GM19455 (cell line): ENCODE measurements around the gene STIM1.

Experiments used
- ATAC-seq: cut with Tn5 transposase; IDR thresholded peaks from one replicate; pipeline ENCODE4 v1.9.1; 2021; ENCODE audit not compliant: unreplicated experiment

Gene STIM1

GRCh38 chr11:3830088-3830487 is 25.4 kb upstream of the STIM1 start:
- ATAC-seq, result no peak

GRCh38 chr11:3830730-3831129 is 24.7 kb upstream of the STIM1 start:
- ATAC-seq, result no peak

DNA sequence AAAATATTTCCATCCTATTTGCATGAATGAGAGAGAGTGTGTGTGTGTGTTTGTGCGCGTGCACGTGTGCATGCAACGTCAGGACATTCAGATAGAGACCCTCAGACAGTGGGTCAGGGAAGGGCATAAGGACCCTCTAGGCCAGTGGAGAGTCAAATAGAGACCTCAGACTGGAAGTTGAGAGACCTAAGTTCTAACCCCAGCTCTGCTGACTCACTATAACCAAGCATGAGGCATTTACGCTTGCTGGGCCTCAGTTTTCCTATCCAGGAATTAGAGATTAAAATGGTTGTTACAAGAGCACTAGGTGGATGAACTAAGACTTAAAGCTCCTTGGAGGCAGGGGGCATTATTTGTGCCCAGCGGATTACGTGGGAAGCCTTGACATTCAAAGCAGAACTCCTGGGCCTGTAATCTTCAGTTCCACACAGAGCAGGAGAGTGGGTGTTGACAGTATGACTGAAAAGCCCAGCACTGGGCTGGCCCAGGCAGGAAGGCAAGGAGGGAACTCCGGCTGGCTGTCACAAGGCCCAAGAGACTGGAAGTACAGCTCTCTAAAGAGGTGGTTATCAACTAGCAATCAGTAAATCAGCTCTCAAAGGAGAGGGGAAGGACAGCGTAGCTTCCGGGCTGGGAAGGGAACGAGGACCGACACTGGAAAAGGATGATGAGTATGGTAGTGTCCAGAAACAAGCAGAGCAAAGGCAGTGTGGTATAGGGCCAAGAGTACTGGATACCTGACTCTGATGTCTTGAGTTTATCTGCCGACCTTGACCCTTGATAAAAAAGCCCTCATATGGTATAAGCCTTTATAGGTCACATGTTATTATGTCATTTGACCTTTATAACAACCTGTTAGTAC is 23.9 kb upstream of the STIM1 start:
- ATAC-seq, result no peak

DNA sequence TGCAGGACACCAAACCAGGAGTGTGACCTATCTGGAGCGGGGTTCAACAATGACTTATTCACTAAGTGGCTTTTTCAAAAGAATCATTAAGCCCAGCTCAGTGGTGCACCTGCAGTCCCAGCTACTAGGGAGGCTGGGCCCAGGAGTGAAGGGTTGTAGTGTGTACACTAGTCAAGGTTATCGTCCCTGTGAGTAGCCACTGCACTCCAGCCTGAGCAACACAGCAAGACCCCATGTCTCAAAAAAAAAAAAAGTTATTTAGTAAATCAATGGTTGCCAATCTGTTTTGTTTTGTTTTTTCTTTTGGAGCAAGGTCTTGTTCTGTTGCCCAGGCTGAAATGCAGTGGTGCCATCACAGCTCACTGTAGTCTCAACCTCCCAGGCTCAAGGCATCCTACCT is 22.6 kb upstream of the STIM1 start:
- ATAC-seq, result no peak

- no peak for ATAC-seq
These were observed 22.0 kb upstream of the STIM1 start for GRCh38 chr11:3833449-3833848.

GRCh38 chr11:3834349-3834663 is 21.2 kb upstream of the STIM1 start:
- ATAC-seq, result no peak

DNA sequence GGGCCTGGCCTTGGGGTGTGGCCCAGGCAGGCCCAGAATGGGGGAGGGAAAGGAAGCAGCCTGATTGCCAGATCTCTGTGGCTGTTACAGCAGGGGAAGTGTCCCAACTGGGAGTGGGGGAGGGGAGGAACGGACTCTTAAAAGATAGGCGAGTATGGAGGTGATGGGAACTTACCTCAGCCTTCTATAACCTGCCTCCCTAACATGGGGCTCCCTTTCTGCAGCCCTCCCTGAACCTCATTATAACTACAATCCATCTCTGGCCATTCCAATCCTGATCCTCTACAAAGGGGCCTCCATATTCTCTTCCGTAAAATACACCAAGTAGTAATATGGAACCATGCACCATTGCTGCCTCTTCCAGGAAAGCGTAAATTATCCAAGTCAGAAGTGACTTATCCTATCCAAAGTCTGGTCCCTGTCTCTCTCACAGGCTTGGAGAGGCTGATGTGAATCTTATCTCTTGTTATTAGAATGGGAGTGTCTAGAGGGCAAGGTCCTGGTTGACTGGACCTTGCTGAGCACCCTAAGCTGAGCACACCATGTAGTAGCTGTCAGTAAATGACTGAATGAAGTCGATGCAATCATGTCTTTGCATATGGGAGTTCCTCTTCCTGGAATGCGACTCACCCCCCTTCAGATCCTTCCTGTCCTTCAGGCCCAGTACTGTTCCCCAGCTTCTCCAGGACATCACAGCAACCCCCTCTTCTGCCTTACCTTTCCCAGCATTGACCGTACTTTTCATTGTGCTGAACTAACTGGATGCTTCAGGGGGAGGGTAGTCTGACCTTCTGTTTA is 20.6 kb upstream of the STIM1 start:
- ATAC-seq, result no peak

- ATAC-seq, result no peak
These were observed 19.7 kb upstream of the STIM1 start for GRCh38 chr11:3835751-3836150.

DNA sequence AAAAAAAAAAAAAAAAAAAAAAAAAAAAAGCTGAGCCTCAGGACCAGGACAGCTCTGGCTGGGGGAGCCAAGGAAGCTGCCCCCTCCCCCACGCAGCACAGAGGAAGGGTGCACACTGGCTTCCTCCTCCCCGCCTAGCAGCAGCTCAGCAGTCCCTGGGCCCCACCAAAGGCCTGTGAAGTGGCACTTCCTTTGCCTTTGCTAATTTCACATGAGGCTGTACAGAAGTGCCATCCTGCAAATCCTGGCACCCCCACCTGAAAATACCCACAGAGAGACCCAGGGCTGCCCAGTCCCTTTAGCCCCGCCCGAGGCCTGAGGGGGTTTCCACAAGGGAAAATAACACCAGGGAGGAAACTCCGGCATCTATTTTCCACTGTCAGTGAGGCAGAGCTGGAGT is 18.6 kb upstream of the STIM1 start:
- no peak for ATAC-seq

DNA sequence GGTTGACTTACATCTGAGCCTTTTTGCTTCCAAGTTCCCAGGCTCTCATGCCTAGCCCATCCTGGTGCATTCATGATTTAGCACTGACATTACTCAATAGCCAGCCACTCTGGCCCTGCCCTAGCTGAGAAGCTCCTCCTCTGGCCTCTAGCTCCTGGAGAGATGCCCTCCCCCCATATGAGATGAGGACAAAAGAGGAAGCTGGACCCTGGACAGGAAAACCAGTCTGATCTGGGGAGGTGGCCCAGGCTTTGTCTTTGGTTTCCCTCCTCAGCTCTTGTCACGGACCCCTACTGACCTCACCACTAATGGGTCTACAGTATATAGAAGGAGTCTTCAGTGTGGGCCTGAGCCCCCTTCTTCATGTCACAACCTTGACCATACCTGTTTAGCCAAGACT is 17.7 kb upstream of the STIM1 start:
- ATAC-seq, result no peak

GRCh38 chr11:3838504-3838903 is 17.0 kb upstream of the STIM1 start:
- ATAC-seq, result no peak

- ATAC-seq, result no peak
These were observed 15.2 kb upstream of the STIM1 start for GRCh38 chr11:3840004-3840869.

- peak; percentile 48 for ATAC-seq
These were observed 14.5 kb upstream of the STIM1 start, which contains the start of gene RHOG for GRCh38 chr11:3840870-3841425. Gene RHOG, minus strand, starts transcription at chr11:3840959. Its CDS starts 12,821 bp downstream, at chr11:3828138.

GRCh38 chr11:3841426-3842350 is 13.8 kb upstream of the STIM1 start:
- ATAC-seq, result peak; percentile 56

- no peak for ATAC-seq
These were observed 12.1 kb upstream of the STIM1 start for GRCh38 chr11:3843326-3843725.

GRCh38 chr11:3845246-3845645 is 10.2 kb upstream of the STIM1 start:
- no peak for ATAC-seq

- no peak for ATAC-seq
These were observed 9.8 kb upstream of the STIM1 start for GRCh38 chr11:3845670-3846069.

DNA sequence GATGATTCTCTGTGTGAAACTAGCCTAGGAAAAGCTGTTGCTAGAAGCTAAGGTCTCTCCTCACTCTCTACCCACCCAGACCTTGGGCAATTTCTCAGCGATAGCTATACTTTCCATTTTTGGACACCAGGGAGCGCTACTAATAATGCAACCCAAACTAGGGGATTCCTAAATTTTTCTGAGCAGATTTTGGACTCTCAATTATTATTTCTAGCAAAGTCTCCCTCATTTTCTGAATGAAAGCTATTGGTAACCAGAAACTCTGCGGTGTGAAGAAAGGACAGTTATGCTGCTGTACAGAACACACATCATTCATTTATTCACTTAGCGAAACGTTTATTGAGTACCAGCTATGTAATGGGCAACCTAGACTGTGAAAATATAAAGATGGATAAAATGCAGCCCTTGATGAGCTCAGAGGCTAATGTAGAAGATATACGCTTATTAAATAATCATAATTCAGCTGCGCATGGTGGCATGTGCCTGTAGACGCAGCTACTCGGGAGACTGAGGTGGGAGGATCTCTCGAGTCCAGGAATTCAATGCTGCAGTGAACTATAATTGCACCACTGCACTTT is 6.1 kb upstream of the STIM1 start:
- no peak for ATAC-seq

DNA sequence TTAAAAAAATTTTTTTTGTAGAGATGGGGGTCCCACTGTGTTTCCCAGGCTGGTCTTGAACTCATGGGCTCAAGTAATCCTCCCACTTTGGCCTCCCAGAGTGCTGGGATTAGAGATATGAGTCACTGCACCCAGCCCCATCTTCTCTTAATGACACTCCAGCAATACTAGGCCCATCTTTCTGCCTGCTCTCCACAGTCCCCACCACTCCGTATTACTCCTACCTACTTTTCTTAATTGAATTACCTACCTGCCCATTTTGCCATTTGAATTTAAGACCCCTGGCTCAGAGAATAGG is 2.0 kb upstream of the STIM1 start:
- no peak for ATAC-seq
